Muscle layer of duodenum (tissue), 2 donors: ENCODE measurements around the gene TNPO3.

Experiments used
- H3K27ac ChIP-seq: one replicate; pipeline ENCODE4 v1.7.0; 2013; ENCODE audit warnings: mild to moderate bottlenecking, low read length
- H3K27me3 ChIP-seq: one replicate; pipeline ENCODE4 v1.7.0; 2013; ENCODE audit warnings: low read depth, mild to moderate bottlenecking, control low read depth, low read length
- H3K36me3 ChIP-seq, 2 donors: one replicate each; pipeline ENCODE4 v1.7.0; 2013; ENCODE audit warnings: low read length in 2 of 2, control low read depth in 1 of 2, mild to moderate bottlenecking in 1 of 2; ENCODE audit not compliant: insufficient read depth in 2 of 2, control insufficient read depth in 1 of 2
- H3K4me1 ChIP-seq, 2 donors: one replicate each; pipeline ENCODE4 v1.7.0; 2013; ENCODE audit warnings: low read length in 2 of 2, mild to moderate bottlenecking in 2 of 2, control low read depth in 1 of 2, moderate library complexity in 1 of 2; ENCODE audit not compliant: insufficient read depth in 2 of 2, control insufficient read depth in 1 of 2
- H3K4me3 ChIP-seq, 2 donors: one replicate each; pipeline ENCODE4 v1.7.0; 2013; ENCODE audit warnings: low read length in 2 of 2, low read depth in 1 of 2, mild to moderate bottlenecking in 1 of 2
- H3K9me3 ChIP-seq, 2 donors: one replicate each; pipeline ENCODE4 v1.7.0; 2013; ENCODE audit warnings: low read length in 2 of 2, control low read depth in 1 of 2, mild to moderate bottlenecking in 1 of 2; ENCODE audit not compliant: control insufficient read depth in 1 of 2
- donor health status: healthy.

TNPO3 gene

GRCh38 chr7:129089521-129090212, 34.8 kb upstream of the TNPO3 start:
- H3K36me3 ChIP-seq, result no peaks in the 10 kb centered on the region
- no peaks in the 10 kb centered on the region for H3K9me3 ChIP-seq
- no peak overlapping the region for H3K27ac ChIP-seq
- no peaks in the 10 kb centered on the region for H3K27me3 ChIP-seq
- H3K4me1 ChIP-seq, result peaks cover 0 to 5% of the 10 kb centered on the region in 2 donors
- no peak overlapping the region for H3K4me3 ChIP-seq

GRCh38 chr7:129084801-129085551, 30.1 kb upstream of the TNPO3 start:
- no peaks in the 10 kb centered on the region for H3K36me3 ChIP-seq
- no peak overlapping the region for H3K27ac ChIP-seq
- H3K27me3 ChIP-seq, result no peaks in the 10 kb centered on the region
- H3K4me1 ChIP-seq, result no peaks in the 10 kb centered on the region
- no peak overlapping the region for H3K4me3 ChIP-seq
- H3K9me3 ChIP-seq, result no peaks in the 10 kb centered on the region

DNA sequence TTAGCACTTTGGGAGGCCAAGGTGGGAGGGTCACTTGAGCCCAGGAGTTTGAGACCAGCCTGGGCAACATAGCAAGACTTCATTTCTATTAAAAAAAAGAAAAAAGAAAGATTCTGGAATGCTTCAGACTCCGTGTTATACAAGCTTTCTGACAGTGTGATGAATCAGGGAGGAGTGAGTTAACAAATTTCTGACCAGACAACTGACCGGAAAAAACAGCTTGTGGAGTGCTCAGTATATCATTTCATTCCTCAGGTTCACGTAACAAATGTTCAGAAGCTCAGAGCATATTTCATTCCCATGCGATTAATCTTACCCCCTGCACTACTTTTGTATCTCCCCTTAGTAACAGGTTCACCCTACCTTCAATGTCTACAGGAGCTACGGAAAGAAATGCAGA, 28.6 kb upstream of the TNPO3 start:
- Histone ChIP-seq H3K27me3 (no peaks in the 10 kb centered on the region), H3K9me3 (no peaks in the 10 kb centered on the region), H3K27ac (no peak overlapping the region), H3K4me1 (no peaks in the 10 kb centered on the region), H3K36me3 (no peaks in the 10 kb centered on the region), H3K4me3 (no peak overlapping the region)

DNA sequence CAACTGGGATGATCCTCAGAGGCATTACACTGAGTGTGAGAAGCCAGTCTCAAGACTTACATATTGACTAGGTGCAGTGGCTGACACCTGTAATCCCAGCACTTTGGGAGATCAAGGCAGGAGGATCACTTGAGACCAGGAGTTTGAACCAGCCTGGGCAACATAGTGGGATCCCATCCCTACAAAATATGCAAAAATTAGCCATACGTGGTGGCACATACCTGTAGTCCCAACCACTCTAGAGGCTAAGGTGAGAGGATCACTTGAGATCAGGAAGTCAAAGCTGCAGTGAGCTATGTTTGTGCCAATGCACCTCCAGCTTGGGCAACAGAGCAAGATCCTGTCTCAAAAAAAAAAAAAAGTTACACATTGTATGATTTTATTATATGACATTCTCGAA, 23.5 kb upstream of the TNPO3 start:
- no peaks in the 10 kb centered on the region for H3K27me3 ChIP-seq
- H3K27ac ChIP-seq, result no peak overlapping the region

GRCh38 chr7:129076886-129077285, 22.0 kb upstream of the TNPO3 start:
- Histone ChIP-seq H3K27me3 (no peaks in the 10 kb centered on the region), H3K27ac (no peak overlapping the region), H3K36me3 (no peaks in the 10 kb centered on the region), H3K4me1 (no peaks in the 10 kb centered on the region), H3K9me3 (no peaks in the 10 kb centered on the region), H3K4me3 (no peak overlapping the region)

More for the DNA sequence above, 23.5 kb upstream of the TNPO3 start:
- H3K4me1 ChIP-seq, result no peaks in the 10 kb centered on the region
- no peaks in the 10 kb centered on the region for H3K9me3 ChIP-seq
- H3K36me3 ChIP-seq, result no peaks in the 10 kb centered on the region
- no peak overlapping the region for H3K4me3 ChIP-seq

GRCh38 chr7:129074994-129075393, 20.1 kb upstream of the TNPO3 start:
- Histone ChIP-seq H3K27ac (no peak overlapping the region), H3K9me3 (no peaks in the 10 kb centered on the region), H3K4me3 (no peak overlapping the region), H3K4me1 (no peaks in the 10 kb centered on the region), H3K27me3 (no peaks in the 10 kb centered on the region), H3K36me3 (no peaks in the 10 kb centered on the region)

- Histone ChIP-seq H3K9me3 (no peaks in the 10 kb centered on the region), H3K4me1 (no peaks in the 10 kb centered on the region), H3K36me3 (no peaks in the 10 kb centered on the region), H3K4me3 (no peak overlapping the region), H3K27me3 (no peaks in the 10 kb centered on the region), H3K27ac (no peak overlapping the region)
These were observed 19.5 kb upstream of the TNPO3 start for GRCh38 chr7:129074361-129074871.

GRCh38 chr7:129073738-129074137, 18.8 kb upstream of the TNPO3 start:
- no peaks in the 10 kb centered on the region for H3K36me3 ChIP-seq
- H3K27me3 ChIP-seq, result no peaks in the 10 kb centered on the region
- no peak overlapping the region for H3K27ac ChIP-seq
- no peaks in the 10 kb centered on the region for H3K4me1 ChIP-seq
- H3K9me3 ChIP-seq, result no peaks in the 10 kb centered on the region
- H3K4me3 ChIP-seq, result no peak overlapping the region

DNA sequence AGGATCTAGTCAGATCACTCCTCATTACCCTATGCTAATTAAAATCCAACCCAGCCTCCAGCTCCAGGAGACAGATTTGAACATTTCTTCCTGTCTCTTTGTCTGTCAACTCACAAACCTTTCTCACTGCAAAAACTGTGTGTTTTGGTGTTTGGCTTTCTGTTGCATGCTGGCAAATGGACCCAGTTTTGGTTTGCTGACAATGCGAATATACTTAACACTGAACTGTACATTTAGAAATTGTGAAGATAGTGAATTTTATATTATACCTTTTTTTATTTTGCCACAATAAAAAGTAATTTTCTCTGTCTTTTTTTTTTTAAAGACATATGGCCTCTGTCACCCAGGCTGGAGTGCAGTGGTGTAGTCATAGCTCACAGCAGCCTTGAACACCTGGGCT, 18.3 kb upstream of the TNPO3 start:
- Histone ChIP-seq H3K27ac (no peak overlapping the region), H3K36me3 (no peaks in the 10 kb centered on the region), H3K27me3 (no peaks in the 10 kb centered on the region)

GRCh38 chr7:129072479-129073011, 17.6 kb upstream of the TNPO3 start:
- Histone ChIP-seq H3K27me3 (no peaks in the 10 kb centered on the region), H3K27ac (no peak overlapping the region), H3K4me1 (no peaks in the 10 kb centered on the region), H3K4me3 (no peak overlapping the region), H3K9me3 (no peaks in the 10 kb centered on the region), H3K36me3 (no peaks in the 10 kb centered on the region)

More for the DNA sequence above, 18.3 kb upstream of the TNPO3 start:
- Histone ChIP-seq H3K4me3 (no peak overlapping the region), H3K4me1 (no peaks in the 10 kb centered on the region), H3K9me3 (no peaks in the 10 kb centered on the region)

DNA sequence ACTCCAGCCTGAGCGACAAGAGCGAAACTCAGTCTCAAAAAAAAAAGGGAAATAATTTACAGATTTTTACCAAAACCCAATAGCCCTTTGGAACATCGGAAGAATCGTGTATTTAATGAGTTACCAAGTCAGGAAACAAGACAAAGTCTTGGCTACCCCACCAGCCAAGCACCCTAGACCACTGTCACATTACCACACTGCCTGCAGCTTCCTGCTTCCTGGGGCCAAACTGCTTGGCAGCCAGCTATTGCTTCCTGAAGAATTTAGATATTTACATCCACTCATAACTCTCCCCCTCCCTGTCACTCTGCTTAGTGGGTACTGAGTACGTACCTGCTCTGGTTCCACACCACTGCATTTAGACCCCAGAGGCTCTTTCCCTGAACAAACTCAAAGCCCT, 14.1 kb upstream of the TNPO3 start:
- no peaks in the 10 kb centered on the region for H3K4me1 ChIP-seq
- H3K36me3 ChIP-seq, result no peaks in the 10 kb centered on the region
- no peaks in the 10 kb centered on the region for H3K27me3 ChIP-seq
- no peak overlapping the region for H3K4me3 ChIP-seq
- no peak overlapping the region for H3K27ac ChIP-seq
- H3K9me3 ChIP-seq, result no peaks in the 10 kb centered on the region
